C4-2B (cell line): ENCODE data around the gene GTPBP3.

Experiments
- H3K27ac ChIP-seq: fragments of 450-650 bp; 2 replicates; pipeline ENCODE4 v1.5.1; 2017
- ZFX ChIP-seq: fragments of 450-650 bp; IDR thresholded peaks from 2 replicates; pipeline ENCODE4 v1.6.1; 2017
- TF ChIP-seq, protein P1 (sequence below): fragments of 450-650 bp; conservative IDR thresholded peaks from 2 replicates; pipeline ENCODE4 v1.5.1; 2017; ENCODE audit warnings: mild to moderate bottlenecking

GTPBP3 gene

DNA sequence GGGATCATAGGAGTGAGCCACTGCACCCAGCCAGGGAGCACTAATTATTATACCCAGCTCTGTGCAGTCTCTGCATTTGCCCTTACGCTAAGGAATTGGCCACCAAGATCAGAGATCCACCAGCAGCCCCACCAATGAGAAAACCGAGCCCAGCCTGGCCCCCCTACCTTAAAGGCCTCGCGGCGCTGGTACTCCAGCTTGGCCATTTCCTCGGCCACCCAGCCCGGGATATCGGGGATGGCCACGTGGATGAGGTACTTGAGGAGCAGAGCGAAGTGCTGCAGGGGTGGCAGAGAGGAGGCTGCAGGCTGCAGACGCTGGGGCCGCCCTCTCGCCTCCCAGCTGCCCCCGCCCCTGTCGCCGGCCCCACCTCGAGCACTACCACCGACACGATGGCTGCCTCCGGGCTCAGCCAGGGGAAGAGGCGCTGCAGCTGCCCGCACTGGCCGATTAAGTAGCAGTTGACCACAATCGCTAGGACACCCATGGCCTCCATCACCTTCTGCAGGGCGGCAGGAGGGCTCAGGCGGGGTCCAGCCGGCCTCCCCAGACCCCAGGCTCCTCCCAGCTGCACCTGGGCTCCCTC is 10.2 kb upstream of the GTPBP3 start:
- H3K27ac ChIP-seq = peak overlapping the region; percentile 81
- no peak for TF ChIP-seq ZFX
- TF ChIP-seq, protein P1, sequence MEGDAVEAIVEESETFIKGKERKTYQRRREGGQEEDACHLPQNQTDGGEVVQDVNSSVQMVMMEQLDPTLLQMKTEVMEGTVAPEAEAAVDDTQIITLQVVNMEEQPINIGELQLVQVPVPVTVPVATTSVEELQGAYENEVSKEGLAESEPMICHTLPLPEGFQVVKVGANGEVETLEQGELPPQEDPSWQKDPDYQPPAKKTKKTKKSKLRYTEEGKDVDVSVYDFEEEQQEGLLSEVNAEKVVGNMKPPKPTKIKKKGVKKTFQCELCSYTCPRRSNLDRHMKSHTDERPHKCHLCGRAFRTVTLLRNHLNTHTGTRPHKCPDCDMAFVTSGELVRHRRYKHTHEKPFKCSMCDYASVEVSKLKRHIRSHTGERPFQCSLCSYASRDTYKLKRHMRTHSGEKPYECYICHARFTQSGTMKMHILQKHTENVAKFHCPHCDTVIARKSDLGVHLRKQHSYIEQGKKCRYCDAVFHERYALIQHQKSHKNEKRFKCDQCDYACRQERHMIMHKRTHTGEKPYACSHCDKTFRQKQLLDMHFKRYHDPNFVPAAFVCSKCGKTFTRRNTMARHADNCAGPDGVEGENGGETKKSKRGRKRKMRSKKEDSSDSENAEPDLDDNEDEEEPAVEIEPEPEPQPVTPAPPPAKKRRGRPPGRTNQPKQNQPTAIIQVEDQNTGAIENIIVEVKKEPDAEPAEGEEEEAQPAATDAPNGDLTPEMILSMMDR = no peak

GRCh38 chr19:17327654-17328516 is 9.5 kb upstream of the GTPBP3 start:
- no peak; the same call in 1 of the 2 replicates for TF ChIP-seq ZFX
- TF ChIP-seq, protein P1 = peak; percentile 92
- peak overlapping the region; percentile 81 for H3K27ac ChIP-seq

DNA sequence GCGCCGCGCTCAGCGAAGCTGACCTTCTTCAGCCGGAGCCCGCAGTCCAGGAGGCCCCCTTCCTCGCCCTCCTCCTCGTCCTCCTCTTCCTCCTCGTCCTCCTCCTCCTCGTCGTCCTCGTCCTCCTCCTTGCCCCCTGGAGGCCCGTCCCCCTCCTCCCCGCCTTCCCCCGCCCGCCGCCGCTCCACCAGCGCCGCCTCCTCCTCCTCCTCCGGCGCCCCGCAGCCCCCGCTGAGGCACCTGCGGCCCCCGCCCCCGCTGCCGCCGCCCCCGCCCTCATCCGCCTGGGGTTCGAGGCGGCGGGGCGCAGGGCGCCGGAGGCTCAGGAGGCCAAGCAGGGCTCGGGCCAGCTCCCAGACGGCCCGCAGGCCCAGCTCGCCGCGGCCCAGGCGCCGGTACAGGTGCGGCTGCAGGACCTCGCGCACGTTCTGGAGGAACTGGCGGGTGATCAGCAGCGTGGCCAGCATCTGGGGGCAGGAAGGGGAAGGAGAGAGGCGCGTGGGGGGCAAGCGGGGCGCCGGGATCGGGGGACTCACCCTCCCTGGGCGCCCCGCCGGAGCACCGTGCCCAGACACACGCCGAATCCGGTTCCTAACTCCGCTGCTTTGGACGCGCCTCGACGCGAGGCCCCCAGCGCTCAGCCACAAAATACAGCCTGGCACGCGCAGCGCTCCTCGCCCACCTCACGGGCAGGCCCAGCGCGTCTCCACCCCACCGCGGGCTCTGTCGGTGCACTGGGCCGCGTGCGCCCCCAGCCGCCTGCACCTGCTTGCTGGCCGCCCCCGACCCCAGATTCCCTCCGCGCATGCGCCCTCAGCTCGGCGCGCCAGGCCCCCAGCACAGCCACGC is 8.6 kb upstream of the GTPBP3 start:
- H3K27ac ChIP-seq = peak overlapping the region; percentile 81
- TF ChIP-seq, protein P1 = no peak
- TF ChIP-seq ZFX = no peak

DNA sequence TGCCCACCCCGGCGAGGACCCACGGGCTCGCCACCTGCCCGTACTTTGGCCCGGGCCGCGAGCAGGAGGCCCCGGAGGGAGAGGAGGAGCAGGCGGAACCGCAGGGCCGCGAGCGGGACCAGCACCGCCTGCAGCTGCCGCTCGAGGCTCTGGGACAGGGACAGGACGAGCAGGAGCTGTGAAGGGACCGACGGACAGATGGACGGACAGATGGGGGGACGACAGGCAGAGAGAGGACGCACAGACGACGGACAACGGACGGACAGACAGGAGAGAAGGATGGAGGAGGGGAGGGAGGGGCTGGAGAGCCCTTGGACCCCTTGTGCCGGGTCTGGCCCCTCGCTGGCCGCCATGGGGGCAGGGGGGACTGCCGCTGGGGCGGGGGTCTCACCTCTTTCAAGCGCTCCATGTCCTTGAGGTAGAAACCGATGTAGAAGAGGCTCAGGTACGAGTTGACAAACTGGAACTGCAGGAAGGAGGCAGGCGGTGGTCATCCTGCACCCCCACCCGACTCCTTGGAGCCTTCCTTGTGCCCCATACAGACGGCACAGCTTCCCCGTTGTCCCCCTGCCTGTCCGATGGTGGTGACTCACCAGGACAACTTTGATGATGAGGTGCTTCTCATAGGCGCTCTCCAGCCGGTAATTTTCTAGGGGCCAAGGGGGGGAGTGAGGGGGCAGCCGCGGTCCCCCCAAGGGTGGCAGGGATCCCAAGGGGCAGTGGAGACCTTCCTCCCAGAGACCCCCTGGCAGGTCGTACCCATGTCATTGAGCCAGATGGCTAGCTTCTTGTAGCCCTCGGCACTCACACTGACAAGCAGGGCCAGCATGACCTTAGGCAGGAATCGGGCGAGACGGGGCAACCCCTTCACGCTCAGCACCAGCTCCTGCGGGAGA is 7.7 kb upstream of the GTPBP3 start:
- TF ChIP-seq, protein P1 = no peak
- no peak for TF ChIP-seq ZFX

GRCh38 chr19:17330262-17331044 is 6.9 kb upstream of the GTPBP3 start:
- H3K27ac ChIP-seq = no peak overlapping the region
- no peak for TF ChIP-seq ZFX
- TF ChIP-seq, protein P1 = no peak

More for the DNA sequence above, 7.7 kb upstream of the GTPBP3 start:
- peak overlapping the region; percentile 81; the same call in 1 of the 2 replicates for H3K27ac ChIP-seq

DNA sequence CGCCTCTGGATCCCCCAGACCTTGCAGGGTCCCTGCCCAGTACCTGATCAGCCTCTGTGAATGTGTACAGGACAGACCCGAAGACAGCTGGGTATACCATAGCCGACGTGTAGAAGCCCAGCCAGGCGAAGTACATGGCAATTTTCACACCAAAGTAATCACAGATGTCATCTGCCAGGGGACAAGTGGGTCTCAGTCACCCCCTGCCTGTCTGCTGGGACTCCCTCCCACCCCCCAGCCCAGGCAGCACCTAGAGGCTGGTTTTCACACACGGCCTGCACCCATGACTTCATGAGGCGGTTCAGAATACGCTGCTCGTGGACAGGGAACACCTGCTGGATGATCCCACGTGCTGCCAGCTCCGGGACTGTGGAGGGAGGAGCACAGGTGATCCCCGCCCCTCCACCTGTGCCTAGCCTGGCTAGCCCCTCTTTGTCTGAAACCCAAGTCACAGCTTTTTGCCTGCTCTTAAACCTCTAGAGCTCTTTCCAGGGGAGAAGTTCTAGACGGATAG is 6.3 kb upstream of the GTPBP3 start:
- no peak overlapping the region for H3K27ac ChIP-seq
- TF ChIP-seq, protein P1 = no peak
- TF ChIP-seq ZFX = no peak
